GM18526 (cell line): ENCODE data around the gene RNF214.

Experiments
- POLR2A ChIP-seq: IDR thresholded peaks from 3 replicates; pipeline ENCODE4 v1.6.1; 2011; ENCODE audit not compliant: insufficient read length; ENCODE audit errors: extremely low read depth

RNF214 gene

DNA sequence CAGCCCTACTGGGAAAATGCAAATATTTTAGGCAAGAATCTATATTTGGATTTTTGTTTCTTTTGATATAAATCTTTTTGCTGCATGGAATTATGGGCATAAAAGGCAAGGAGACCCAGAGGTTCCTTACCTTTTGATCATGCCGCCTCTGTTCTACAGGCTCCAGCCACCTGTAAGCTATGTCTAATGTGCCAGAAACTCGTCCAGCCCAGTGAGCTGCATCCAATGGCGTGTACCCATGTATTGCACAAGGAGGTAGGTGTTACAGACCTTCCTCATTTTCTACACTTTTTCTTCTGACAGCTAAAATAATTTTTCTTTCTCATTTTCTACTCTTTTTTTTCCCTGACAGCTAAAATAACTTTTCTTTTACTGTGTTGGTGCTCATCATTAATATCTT lies 50.5 kb downstream of the RNF214 start:
- no peak for TF ChIP-seq POLR2A

DNA sequence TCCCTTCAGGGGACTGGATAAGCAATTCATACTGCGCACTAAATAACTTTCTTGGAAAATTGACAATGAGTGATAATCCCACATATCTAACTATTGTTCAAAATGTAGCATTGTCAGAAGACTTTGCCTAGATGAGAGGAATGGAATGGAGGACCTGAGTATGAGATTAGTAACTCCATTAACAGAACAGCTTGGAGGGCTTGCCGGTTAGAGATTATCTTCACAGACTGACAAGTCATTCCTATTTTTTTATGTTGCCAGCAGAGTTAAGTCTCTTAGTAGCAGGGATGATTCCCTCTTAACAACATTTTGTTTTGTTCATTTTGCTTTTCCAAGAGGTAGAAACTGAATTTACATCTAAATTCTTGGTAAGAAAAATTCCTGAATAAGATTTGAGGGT lies 51.6 kb downstream of the RNF214 start:
- TF ChIP-seq POLR2A, result no peak

- TF ChIP-seq POLR2A, result no peak
Measured at GRCh38 chr11:117286588-117286987, 54.1 kb downstream of the RNF214 start.

- TF ChIP-seq POLR2A, result no peak
Measured at GRCh38 chr11:117287668-117288067, 55.2 kb downstream of the RNF214 start.

DNA sequence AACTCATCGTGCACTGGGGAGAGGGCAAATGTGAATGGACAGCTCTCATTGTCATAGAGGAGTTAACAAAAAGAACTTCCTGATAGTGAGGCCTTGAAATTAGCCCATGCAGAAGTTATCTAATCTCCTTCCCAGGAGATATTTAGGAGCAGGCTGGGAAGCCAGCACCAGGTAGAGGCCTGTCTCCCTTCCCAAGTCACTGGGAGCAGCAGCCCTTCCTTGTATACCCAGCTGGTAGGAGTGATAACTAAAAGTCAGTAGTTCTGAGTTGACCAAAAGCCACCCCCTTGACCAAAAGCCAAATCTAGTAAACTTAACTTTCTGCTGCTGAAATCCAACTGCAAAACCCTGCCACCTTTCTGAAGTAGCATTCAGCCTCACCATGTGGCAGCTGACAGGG lies 57.3 kb downstream of the RNF214 start:
- no peak for TF ChIP-seq POLR2A

GRCh38 chr11:117290809-117291396 lies 58.4 kb downstream of the RNF214 start, which contains the start of gene BACE1-AS:
TSS of gene BACE1-AS (plus strand) at chr11:117291346.
- TF ChIP-seq POLR2A, result no peak

- no peak for TF ChIP-seq POLR2A
Measured at GRCh38 chr11:117292616-117293015, 60.1 kb downstream of the RNF214 start.

DNA sequence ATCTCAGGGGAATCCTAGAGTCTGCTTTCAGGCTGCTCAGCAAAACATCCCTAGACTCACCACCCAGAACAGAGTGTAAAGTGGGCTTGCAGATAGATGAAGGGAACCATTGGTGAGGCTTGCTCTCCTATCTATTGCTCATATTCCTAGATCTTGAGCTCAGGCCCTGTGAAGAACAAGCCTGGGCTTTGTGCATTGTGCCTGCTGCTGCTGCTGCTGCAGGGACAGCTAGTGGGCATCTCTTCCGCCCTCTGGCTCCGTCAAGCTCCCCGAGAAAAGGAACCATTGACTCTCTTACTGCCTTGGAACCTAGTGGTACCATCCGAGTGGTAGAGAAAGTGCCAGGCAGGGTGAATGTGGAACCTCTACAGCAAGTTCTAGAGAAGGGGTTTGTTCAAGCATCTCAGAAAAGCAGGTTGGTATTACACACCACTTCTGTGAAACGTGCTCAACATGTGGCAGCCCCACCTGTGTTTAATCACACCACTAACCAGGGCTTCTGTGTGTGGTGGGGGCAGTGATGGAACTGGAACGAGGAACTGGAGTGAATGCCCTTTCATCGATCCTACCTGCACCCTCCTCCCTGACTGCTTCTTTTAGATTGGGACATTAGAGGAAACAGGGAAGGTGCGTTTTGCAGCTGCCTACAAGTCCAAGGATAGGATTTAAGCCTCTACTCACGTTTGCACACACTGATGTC lies 63.1 kb downstream of the RNF214 start:
- no peak for TF ChIP-seq POLR2A

DNA sequence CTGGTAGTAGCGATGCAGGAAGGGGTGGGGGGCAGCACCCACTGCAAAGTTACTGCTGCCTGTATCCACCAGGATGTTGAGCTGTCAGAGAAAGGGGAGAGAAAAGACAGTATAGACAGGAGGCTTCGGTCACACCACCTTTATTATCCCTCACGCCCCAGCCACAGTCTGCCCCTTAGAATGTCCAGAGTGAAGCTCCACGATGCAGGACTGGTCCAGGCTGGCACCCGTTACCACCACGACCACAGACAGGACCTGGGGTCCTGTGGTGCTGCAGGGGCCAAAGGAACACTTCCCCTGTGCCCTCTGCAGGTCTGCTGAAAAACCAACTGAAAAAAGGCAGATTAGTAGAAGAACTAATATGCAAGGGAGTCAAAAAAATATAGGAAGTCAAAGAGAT lies 64.4 kb downstream of the RNF214 start:
- no peak for TF ChIP-seq POLR2A

DNA sequence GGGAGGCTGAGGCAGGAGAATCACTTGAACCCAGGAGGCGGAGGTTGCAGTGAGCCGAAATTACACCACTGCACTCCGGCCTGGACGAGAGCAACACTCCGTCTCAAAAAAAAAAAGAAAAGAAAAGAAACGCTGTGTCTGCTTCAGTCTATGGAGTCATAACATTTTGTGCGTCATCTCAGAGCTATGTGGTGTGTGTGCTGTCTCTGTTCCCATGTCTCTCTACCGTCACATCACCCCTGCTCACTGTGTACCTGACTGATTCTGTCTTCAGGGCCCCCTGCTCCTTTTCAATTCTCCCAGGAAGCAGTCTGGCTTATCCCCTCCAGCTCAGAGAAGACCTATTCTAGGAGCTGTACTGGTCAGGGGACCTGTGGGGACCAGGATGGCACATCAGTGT lies 65.7 kb downstream of the RNF214 start:
- no peak for TF ChIP-seq POLR2A

GRCh38 chr11:117299351-117300282 lies 67.1 kb downstream of the RNF214 start:
- no peak for TF ChIP-seq POLR2A

- no peak for TF ChIP-seq POLR2A
Measured at GRCh38 chr11:117300283-117300663, 67.8 kb downstream of the RNF214 start.

GRCh38 chr11:117300773-117301172 lies 68.3 kb downstream of the RNF214 start:
- TF ChIP-seq POLR2A, result no peak

- no peak for TF ChIP-seq POLR2A
Measured at GRCh38 chr11:117302228-117302627, 69.8 kb downstream of the RNF214 start.

DNA sequence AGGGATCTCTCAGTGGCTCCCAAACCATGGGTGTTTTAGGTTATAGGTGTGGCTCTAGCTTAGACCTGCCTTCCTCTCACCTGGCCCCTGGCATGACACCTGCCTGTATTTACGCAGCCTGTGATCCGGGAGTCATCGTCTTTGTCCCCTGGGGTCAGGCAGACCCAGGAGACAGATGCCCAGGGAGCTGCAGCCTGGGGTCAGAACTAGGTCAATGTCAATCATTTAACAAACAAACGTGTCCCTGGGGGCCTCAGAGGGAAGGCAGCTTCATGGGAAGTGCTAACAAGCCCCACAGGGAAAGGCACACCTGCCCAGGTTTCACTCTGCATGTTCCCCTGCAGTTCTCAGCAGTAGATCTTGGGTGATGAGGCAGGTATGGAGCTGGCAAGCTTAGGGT lies 70.6 kb downstream of the RNF214 start:
- TF ChIP-seq POLR2A, result no peak

GRCh38 chr11:117303646-117304315 lies 71.3 kb downstream of the RNF214 start:
- TF ChIP-seq POLR2A, result no peak

GRCh38 chr11:117305145-117305544 lies 72.7 kb downstream of the RNF214 start:
- no peak for TF ChIP-seq POLR2A
